ENCODE results near the gene ZNF280A. TPM values are rescaled to one million over a fixed set of nuclear protein-coding genes. Genes with fewer than 3 reads are reported as not detected.

Gene ZNF280A
- total RNA-seq, 1 donor from 2014 or later, result not detected

Other genes with a start within 250 kb of the ZNF280A start
- gene ZNF280B, start 11.5 kb downstream of the ZNF280A start, total RNA-seq, result 1.6 TPM
- not detected for gene PRAME, start 39.0 kb upstream of the ZNF280A start, total RNA-seq
- gene GGTLC2, start 124.3 kb upstream of the ZNF280A start, total RNA-seq, result not detected

Measured in skeletal muscle tissue (tissue), 1 donor.